ENCODE results near the gene HECTD4. TPM values are rescaled to one million over a fixed set of nuclear protein-coding genes. Genes with fewer than 3 reads are reported as not detected.

Gene HECTD4
- total RNA-seq, 4 donors from 2014 or later: 26.6 to 47.1 (median 33.2) TPM

- TF ChIP-seq, protein P1, sequence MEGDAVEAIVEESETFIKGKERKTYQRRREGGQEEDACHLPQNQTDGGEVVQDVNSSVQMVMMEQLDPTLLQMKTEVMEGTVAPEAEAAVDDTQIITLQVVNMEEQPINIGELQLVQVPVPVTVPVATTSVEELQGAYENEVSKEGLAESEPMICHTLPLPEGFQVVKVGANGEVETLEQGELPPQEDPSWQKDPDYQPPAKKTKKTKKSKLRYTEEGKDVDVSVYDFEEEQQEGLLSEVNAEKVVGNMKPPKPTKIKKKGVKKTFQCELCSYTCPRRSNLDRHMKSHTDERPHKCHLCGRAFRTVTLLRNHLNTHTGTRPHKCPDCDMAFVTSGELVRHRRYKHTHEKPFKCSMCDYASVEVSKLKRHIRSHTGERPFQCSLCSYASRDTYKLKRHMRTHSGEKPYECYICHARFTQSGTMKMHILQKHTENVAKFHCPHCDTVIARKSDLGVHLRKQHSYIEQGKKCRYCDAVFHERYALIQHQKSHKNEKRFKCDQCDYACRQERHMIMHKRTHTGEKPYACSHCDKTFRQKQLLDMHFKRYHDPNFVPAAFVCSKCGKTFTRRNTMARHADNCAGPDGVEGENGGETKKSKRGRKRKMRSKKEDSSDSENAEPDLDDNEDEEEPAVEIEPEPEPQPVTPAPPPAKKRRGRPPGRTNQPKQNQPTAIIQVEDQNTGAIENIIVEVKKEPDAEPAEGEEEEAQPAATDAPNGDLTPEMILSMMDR (IDR thresholded peaks at IDR 0.05): no peak
- DNase-seq (ENCODE audit: low spot score): no peak
- no peak for ATAC-seq (ENCODE audit: low FRiP score)
Measured at GRCh38 chr12:112382866-112383265, 635 bp upstream of the HECTD4 start.

DNA sequence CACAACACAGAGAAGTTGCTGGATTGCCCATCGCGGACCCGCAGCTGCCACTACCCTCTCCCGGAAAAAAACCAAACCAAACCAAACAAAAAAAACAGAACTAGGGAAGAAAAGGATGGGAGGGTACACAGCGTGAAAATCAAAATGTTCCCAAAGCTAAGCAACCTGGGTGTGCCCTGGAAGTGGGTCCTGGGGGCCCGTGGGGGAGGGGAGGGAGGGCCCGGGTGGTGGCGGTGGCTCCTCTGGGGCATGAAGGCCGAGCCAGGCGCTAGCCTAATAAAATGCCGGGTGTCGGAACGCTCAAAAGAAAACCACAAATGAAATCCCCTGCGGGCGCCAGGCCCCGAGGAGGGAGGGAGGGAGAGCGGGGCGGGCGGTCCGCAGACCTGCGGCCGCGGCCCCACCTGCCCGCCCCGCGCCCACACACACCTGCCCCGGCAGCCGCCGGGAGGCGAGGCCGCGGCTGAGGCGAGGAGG is 787 bp downstream of the HECTD4 start:
- peak; percentile 15 for ATAC-seq (ENCODE audit: low FRiP score)
- DNase-seq (ENCODE audit: low spot score): no peak
- TF ChIP-seq, protein P1 (IDR thresholded peaks at IDR 0.05): no peak

- DNase-seq (ENCODE audit: low spot score): no peak
- no peak for ATAC-seq (ENCODE audit: low FRiP score)
- TF ChIP-seq, protein P1 (IDR thresholded peaks at IDR 0.05): no peak
Measured at GRCh38 chr12:112380663-112381405, 1.4 kb downstream of the HECTD4 start.

- DNase-seq (ENCODE audit: low spot score) (no peak), ATAC-seq (ENCODE audit: low FRiP score) (no peak)
Measured at GRCh38 chr12:112375105-112375504, 7.1 kb downstream of the HECTD4 start.

GRCh38 chr12:112374166-112374740 is 8.0 kb downstream of the HECTD4 start:
- ATAC-seq (ENCODE audit: low FRiP score): no peak
- TF ChIP-seq, protein P1 (IDR thresholded peaks at IDR 0.05): no peak
- DNase-seq (ENCODE audit: low spot score): no peak

More at GRCh38 chr12:112375105-112375504, 7.1 kb downstream of the HECTD4 start:
- TF ChIP-seq, protein P1 (IDR thresholded peaks at IDR 0.05): no peak

GRCh38 chr12:112370868-112371510 is 11.2 kb downstream of the HECTD4 start:
- TF ChIP-seq, protein P1 (IDR thresholded peaks at IDR 0.05): no peak
- ATAC-seq (ENCODE audit: low FRiP score) (no peak), DNase-seq (ENCODE audit: low spot score) (no peak)
